ENCODE data around the gene SIRT7. TPM values are rescaled to one million over a fixed set of nuclear protein-coding genes. Genes with fewer than 3 reads are reported as not detected.

SIRT7 gene
- total RNA-seq, result 10 to 100 TPM; 52.6 to 81.0 (median 60.7) TPM

GRCh38 chr17:81917565-81918332 is at the start of gene SIRT7:
Gene SIRT7 (minus strand): TSS chr17:81918176. CDS start chr17:81918131, 45 bp downstream.
- H3K36me3 ChIP-seq, result peaks cover 35 to 71% (median 45%) of the 10 kb centered on the region in 3 donors
- intact Hi-C loops (cut with DNase I), result no loop called here
- no peaks in the 10 kb centered on the region for H3K27me3 ChIP-seq
- no peaks in the 10 kb centered on the region for H3K9me3 ChIP-seq
- H3K4me3 ChIP-seq, result peak within 1 kb of the TSS; percentile 61 to 100 (median 86)
- H3K27ac ChIP-seq, result peak within 1 kb of the TSS; percentile 84 to 99 (median 94)
- 1% methylated on average over 21 to 27 of the region's 94 CpGs for WGBS, 2 donors
- peaks cover 46 to 88% (median 47%) of the 10 kb centered on the region in 3 donors for H3K4me1 ChIP-seq
- TF ChIP-seq, protein P1, sequence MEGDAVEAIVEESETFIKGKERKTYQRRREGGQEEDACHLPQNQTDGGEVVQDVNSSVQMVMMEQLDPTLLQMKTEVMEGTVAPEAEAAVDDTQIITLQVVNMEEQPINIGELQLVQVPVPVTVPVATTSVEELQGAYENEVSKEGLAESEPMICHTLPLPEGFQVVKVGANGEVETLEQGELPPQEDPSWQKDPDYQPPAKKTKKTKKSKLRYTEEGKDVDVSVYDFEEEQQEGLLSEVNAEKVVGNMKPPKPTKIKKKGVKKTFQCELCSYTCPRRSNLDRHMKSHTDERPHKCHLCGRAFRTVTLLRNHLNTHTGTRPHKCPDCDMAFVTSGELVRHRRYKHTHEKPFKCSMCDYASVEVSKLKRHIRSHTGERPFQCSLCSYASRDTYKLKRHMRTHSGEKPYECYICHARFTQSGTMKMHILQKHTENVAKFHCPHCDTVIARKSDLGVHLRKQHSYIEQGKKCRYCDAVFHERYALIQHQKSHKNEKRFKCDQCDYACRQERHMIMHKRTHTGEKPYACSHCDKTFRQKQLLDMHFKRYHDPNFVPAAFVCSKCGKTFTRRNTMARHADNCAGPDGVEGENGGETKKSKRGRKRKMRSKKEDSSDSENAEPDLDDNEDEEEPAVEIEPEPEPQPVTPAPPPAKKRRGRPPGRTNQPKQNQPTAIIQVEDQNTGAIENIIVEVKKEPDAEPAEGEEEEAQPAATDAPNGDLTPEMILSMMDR (IDR thresholded peaks at IDR 0.05), result peak in 1 of 6 experiments; percentile 9
- peak in 3 of 4 donors; percentile 37 to 84 (median 77) for TF ChIP-seq POLR2A (IDR thresholded peaks at IDR 0.05)
- DNase-seq, result no peak

- DNase-seq, result no peak
- H3K36me3 ChIP-seq, result no peaks in the 10 kb centered on the region
- peak overlapping the region in 2 of 4 donors; percentile 27 to 47 for H3K4me3 ChIP-seq
- H3K4me1 ChIP-seq, result peaks cover 22 to 45% (median 24%) of the 10 kb centered on the region in 3 donors
- no peaks in the 10 kb centered on the region for H3K9me3 ChIP-seq
- H3K27ac ChIP-seq, result peak overlapping the region; percentile 43 to 70 (median 61)
- TF ChIP-seq POLR2A (IDR thresholded peaks at IDR 0.05), result no peak
- TF ChIP-seq, protein P1 (IDR thresholded peaks at IDR 0.05), result no peak
- intact Hi-C loops (cut with DNase I), result no loop called here
- no CpG with 5 or more reads among the region's 5 CpGs for WGBS, 2 donors
- peaks cover 0 to 65% (median 6%) of the 10 kb centered on the region in 4 donors for H3K27me3 ChIP-seq
Observed at GRCh38 chr17:81967244-81967532, 49.2 kb upstream of the SIRT7 start.

GRCh38 chr17:81966343-81967243 is 48.6 kb upstream of the SIRT7 start:
- Histone ChIP-seq H3K36me3 (no peaks in the 10 kb centered on the region), H3K27me3 (peaks cover 0 to 69% (median 12%) of the 10 kb centered on the region in 4 donors), H3K4me1 (peaks cover 22 to 51% (median 30%) of the 10 kb centered on the region in 3 donors), H3K4me3 (no peak overlapping the region), H3K27ac (peak overlapping the region; percentile 43 to 70 (median 61)), H3K9me3 (no peaks in the 10 kb centered on the region)
- no peak for TF ChIP-seq POLR2A (IDR thresholded peaks at IDR 0.05)
- TF ChIP-seq, protein P1 (IDR thresholded peaks at IDR 0.05), result no peak
- no peak for DNase-seq
- intact Hi-C loops (cut with DNase I), result no loop called here
- WGBS, 2 donors, result 60 to 68% methylated on average over 14 to 15 of the region's 41 CpGs

DNA sequence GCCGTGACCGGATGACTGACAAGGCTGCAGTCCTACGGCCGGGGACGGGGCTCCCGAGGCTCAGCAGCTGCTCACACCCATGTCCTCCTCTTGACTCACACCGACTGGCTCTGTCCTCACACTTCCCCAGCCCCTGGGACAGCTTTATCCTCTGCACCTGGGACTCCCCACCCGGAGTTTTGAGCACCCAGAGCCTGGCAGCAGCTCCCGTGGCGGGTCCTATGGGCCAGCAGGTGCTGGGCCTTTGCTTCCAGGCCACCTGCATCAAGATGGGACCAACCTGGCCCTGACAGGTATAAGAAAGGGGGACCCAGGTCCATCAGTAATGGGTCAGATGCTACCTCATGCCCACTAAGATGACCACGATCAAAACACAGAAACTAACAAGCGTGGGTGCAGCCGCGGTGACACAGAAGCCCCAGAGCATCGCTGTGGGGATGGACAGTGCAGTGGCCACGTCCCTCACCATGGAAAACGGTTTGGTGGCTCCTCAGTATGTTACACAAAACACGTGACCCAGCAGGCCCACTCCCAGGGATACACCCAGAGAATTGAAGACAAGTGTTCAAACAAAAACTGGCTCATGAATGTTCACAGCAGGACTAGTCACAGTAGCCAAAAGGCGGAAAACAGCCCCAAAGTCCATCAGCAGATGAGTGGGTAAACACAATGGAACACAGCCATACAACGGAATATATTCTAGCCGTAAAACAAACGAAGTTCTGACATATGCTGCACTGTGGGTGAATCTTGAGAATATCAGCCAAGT is 46.3 kb upstream of the SIRT7 start:
- TF ChIP-seq, protein P1 (IDR thresholded peaks at IDR 0.05), result no peak
- no peak for TF ChIP-seq POLR2A (IDR thresholded peaks at IDR 0.05)
- 59 to 73% methylated on average over 10 to 13 of the region's 22 CpGs for WGBS, 2 donors
- Histone ChIP-seq H3K4me3 (no peak overlapping the region), H3K9me3 (no peaks in the 10 kb centered on the region), H3K36me3 (no peaks in the 10 kb centered on the region), H3K27ac (no peak overlapping the region), H3K27me3 (peaks cover 10 to 84% (median 21%) of the 10 kb centered on the region in 4 donors), H3K4me1 (peaks cover 32 to 74% (median 53%) of the 10 kb centered on the region in 3 donors)
- no peak for DNase-seq
- intact Hi-C loops (cut with DNase I), result no loop called here
